ENCODE measurements around the gene LCP1.

LCP1 gene

DNA sequence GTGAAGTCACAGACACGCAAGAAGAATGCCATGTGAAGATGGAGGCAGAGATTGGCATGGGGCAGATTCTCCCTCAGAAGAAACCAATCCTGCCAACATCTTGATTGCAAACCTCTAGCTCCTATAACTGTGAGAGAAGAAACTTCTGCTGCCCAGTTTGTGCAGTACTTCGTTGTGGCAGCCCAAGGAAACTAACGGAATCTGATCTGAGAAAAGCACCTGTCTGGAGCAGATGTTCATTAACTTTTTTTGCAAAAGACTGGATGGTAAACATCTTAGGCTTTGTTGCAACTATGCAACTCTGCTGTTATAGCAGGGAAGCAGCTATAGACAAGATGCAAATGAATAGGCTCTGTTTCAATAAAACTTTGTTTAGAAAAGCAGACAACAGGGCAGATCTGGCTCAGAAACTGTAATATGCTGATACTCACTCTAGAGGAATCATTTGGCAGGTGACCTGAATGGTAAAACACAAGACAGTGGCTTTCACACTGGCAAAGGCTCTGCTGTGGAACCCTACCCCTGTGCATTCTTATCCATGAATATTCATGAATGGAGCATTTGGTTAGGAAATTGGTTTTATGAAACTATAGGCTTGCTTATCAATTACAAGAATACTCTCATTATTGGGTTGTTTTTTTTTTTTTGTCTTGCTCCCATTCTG is 51.9 kb downstream of the LCP1 start:
- TF ChIP-seq, protein P1, sequence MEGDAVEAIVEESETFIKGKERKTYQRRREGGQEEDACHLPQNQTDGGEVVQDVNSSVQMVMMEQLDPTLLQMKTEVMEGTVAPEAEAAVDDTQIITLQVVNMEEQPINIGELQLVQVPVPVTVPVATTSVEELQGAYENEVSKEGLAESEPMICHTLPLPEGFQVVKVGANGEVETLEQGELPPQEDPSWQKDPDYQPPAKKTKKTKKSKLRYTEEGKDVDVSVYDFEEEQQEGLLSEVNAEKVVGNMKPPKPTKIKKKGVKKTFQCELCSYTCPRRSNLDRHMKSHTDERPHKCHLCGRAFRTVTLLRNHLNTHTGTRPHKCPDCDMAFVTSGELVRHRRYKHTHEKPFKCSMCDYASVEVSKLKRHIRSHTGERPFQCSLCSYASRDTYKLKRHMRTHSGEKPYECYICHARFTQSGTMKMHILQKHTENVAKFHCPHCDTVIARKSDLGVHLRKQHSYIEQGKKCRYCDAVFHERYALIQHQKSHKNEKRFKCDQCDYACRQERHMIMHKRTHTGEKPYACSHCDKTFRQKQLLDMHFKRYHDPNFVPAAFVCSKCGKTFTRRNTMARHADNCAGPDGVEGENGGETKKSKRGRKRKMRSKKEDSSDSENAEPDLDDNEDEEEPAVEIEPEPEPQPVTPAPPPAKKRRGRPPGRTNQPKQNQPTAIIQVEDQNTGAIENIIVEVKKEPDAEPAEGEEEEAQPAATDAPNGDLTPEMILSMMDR (IDR thresholded peaks at IDR 0.05): no peak
- H3K27ac ChIP-seq: no peak overlapping the region

DNA sequence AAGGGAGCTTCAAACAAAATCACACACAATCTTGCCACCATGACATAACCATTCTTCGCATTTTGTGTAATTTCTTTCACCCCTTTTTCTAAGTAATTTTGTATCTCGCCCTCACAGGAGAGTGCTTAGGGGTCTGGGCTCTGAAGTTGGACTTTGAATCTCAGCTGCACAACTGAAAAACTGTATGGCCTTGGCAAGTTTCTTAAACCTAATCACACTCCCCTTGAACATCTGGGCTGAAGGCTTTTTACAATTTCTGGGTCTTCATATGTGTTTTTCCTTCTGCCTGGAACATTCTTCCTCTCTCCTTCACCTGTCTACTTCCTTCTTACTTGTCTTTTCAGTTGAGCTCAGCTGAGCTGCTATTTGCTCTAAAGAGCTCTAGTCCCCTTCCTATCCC is 52.9 kb downstream of the LCP1 start:
- Histone ChIP-seq H3K36me3 (ENCODE audit: control insufficient read depth, insufficient read depth, low read length) (no peaks in the 10 kb centered on the region), H2AFZ (no peak overlapping the region), H3K27ac (no peak overlapping the region), H3K9ac (no peak overlapping the region), H3K4me2 (ENCODE audit: low read length) (no peak overlapping the region), H3K4me3 (ENCODE audit: low read depth, low read length) (no peak overlapping the region), H3K9me3 (ENCODE audit: control insufficient read depth, low read length) (no peaks in the 10 kb centered on the region), H3K79me2 (no peaks in the 10 kb centered on the region), H3K27me3 (ENCODE audit: control insufficient read depth, insufficient read depth, low read length) (no peaks in the 10 kb centered on the region), H3K4me1 (peaks cover 2% of the 10 kb centered on the region)
- TF ChIP-seq, protein P1 (IDR thresholded peaks at IDR 0.05): no peak

More for the DNA sequence above, 51.9 kb downstream of the LCP1 start:
- no peaks in the 10 kb centered on the region for H3K27me3 ChIP-seq (ENCODE audit: control insufficient read depth, insufficient read depth, low read length)
- peaks cover 5% of the 10 kb centered on the region for H3K4me1 ChIP-seq
- H3K36me3 ChIP-seq (ENCODE audit: control insufficient read depth, insufficient read depth, low read length): no peaks in the 10 kb centered on the region
- H3K79me2 ChIP-seq: no peaks in the 10 kb centered on the region
- no peak overlapping the region for H2AFZ ChIP-seq
- no peak overlapping the region for H3K9ac ChIP-seq
- H3K4me3 ChIP-seq (ENCODE audit: low read depth, low read length): no peak overlapping the region
- H3K9me3 ChIP-seq (ENCODE audit: control insufficient read depth, low read length): no peaks in the 10 kb centered on the region
- no peak overlapping the region for H3K4me2 ChIP-seq (ENCODE audit: low read length)

DNA sequence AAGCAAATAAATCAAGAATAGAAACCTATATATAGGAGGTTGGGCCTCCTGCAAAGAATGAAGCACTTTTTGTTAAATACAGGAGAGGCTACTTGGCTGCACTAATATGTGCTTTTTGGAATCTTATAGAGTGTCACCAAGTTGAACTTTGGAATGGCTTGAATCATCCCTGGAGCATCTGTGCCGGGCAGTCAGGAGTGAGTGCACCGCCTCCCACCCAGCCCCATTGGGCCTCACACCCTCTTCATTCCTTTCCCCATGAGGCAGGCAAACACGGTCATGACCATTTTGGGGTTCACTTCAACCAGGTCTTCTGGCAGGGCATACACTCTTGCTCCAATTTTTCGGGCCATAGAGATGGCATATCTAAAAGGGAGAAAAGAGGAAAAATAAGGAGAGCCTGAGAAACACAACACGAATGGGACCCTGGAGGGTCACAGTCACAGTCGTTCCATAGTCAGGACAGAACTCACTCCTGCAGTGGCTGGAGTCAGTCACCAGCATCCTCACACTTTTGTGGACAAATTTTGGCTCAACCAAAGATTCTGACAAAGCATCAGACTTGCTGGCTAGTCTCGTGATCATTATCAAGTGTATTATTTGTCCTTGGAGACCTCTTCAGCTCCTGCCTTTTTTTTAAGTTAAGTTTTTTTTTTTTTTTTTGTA is 54.5 kb downstream of the LCP1 start:
- Histone ChIP-seq H3K4me3 (ENCODE audit: low read depth, low read length) (no peak overlapping the region), H3K4me2 (ENCODE audit: low read length) (no peak overlapping the region), H2AFZ (no peak overlapping the region), H3K79me2 (no peaks in the 10 kb centered on the region), H3K27ac (no peak overlapping the region), H3K9ac (no peak overlapping the region), H3K27me3 (ENCODE audit: control insufficient read depth, insufficient read depth, low read length) (no peaks in the 10 kb centered on the region), H3K36me3 (ENCODE audit: control insufficient read depth, insufficient read depth, low read length) (no peaks in the 10 kb centered on the region), H3K9me3 (ENCODE audit: control insufficient read depth, low read length) (no peaks in the 10 kb centered on the region), H3K4me1 (peaks cover 2% of the 10 kb centered on the region)
- TF ChIP-seq, protein P1 (IDR thresholded peaks at IDR 0.05): no peak

DNA sequence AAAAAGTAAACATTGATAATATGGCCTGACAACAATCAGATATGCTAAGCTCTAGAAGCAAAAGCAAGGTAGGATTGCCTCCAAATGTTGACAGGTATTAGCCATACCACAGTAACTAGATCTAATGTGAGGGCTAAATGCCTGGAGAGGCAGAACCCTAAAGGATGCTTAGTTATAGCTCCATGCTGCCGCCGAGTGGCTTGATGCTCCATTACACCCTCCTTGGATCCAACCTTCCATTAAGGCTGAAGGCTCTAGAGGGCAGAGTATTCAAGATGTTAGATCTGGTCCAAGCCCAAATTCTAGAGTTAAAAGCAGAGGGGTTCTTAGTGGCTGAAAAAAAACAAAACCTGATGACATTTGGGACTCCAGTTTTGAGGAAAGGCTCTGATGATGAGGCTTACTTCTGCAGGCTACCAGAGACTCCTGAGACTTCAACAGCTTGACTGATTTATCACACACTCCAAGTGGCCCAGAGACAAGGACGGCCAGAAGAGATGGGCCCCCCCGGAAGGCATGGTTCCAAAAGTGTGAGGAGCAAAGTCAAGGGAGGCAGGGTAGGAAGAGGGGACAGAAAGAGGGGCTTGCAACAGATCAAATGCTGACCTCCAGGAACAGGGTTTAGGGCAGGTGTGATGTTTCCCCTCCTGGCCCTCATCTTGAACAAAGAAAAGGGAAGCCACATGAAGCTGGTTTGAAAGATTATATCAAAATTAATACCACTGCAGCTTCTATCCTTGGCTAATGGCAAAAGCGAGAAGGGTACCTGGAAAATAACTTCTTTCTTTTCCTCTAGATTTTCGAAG is 55.2 kb downstream of the LCP1 start:
- Histone ChIP-seq H3K27ac (no peak overlapping the region), H3K4me3 (ENCODE audit: low read depth, low read length) (no peak overlapping the region), H2AFZ (peak overlapping the region; percentile 25), H3K9me3 (ENCODE audit: control insufficient read depth, low read length) (no peaks in the 10 kb centered on the region), H3K4me2 (ENCODE audit: low read length) (no peak overlapping the region), H3K36me3 (ENCODE audit: control insufficient read depth, insufficient read depth, low read length) (no peaks in the 10 kb centered on the region), H3K79me2 (no peaks in the 10 kb centered on the region), H3K4me1 (peaks cover 2% of the 10 kb centered on the region), H3K27me3 (ENCODE audit: control insufficient read depth, insufficient read depth, low read length) (no peaks in the 10 kb centered on the region), H3K9ac (no peak overlapping the region)
- TF ChIP-seq, protein P1 (IDR thresholded peaks at IDR 0.05): peak; percentile 72
